Activated naive CD8-positive, alpha-beta T cell (primary cell): ENCODE results near the gene GNAQ.
"Not testable (repeated sequence)": the region's sequence is repeated elsewhere in the genome, so short reads cannot be mapped to it uniquely, and the experiment has no call there.

Source experiments
- H3K27ac Mint-ChIP-seq: one replicate; pipeline ENCODE4 v1.8.0; 2021; ENCODE audit warnings: mixed read lengths
- H3K27me3 Mint-ChIP-seq: one replicate; pipeline ENCODE4 v1.8.0; 2021; ENCODE audit warnings: mixed read lengths
- H3K36me3 Mint-ChIP-seq: one replicate; pipeline ENCODE4 v1.8.0; 2021; ENCODE audit warnings: mixed read lengths
- H3K4me1 Mint-ChIP-seq: one replicate; pipeline ENCODE4 v1.8.0; 2021; ENCODE audit warnings: low read depth, mixed read lengths
- H3K4me3 Mint-ChIP-seq: one replicate; pipeline ENCODE4 v1.8.0; 2021; ENCODE audit warnings: mild to moderate bottlenecking, mixed read lengths
- H3K9me3 Mint-ChIP-seq: one replicate; pipeline ENCODE4 v1.8.0; 2021; ENCODE audit warnings: low read depth, mixed read lengths

Gene GNAQ

GRCh38 chr9:77871483-77871882 is 160.1 kb downstream of the GNAQ start:
- Mint-ChIP-seq H3K4me1 (peaks cover 7% of the 10 kb centered on the region), H3K27me3 (no peaks in the 10 kb centered on the region), H3K27ac (no peak overlapping the region), H3K9me3 (no peaks in the 10 kb centered on the region), H3K36me3 (peaks cover 16% of the 10 kb centered on the region), H3K4me3 (no peak overlapping the region)

GRCh38 chr9:77866878-77867277 is 164.7 kb downstream of the GNAQ start:
- H3K36me3 Mint-ChIP-seq, result peaks cover 36% of the 10 kb centered on the region
- H3K4me1 Mint-ChIP-seq, result peaks cover 6% of the 10 kb centered on the region
- no peak overlapping the region for H3K4me3 Mint-ChIP-seq
- H3K9me3 Mint-ChIP-seq, result peaks cover 10% of the 10 kb centered on the region
- no peaks in the 10 kb centered on the region for H3K27me3 Mint-ChIP-seq
- H3K27ac Mint-ChIP-seq, result no peak overlapping the region

GRCh38 chr9:77865385-77866047 is 166.1 kb downstream of the GNAQ start:
- Mint-ChIP-seq H3K27me3 (no peaks in the 10 kb centered on the region), H3K27ac (no peak overlapping the region), H3K4me3 (no peak overlapping the region), H3K36me3 (peaks cover 41% of the 10 kb centered on the region), H3K4me1 (peaks cover 8% of the 10 kb centered on the region), H3K9me3 (peaks cover 10% of the 10 kb centered on the region)

GRCh38 chr9:77864211-77864889 is 167.3 kb downstream of the GNAQ start:
- no peaks in the 10 kb centered on the region for H3K27me3 Mint-ChIP-seq
- H3K4me3 Mint-ChIP-seq, result no peak overlapping the region
- H3K4me1 Mint-ChIP-seq, result peaks cover 6% of the 10 kb centered on the region
- no peak overlapping the region for H3K27ac Mint-ChIP-seq
- H3K36me3 Mint-ChIP-seq, result peaks cover 39% of the 10 kb centered on the region
- H3K9me3 Mint-ChIP-seq, result peaks cover 10% of the 10 kb centered on the region

GRCh38 chr9:77863638-77864037 is 168.0 kb downstream of the GNAQ start:
- not testable (repeated sequence) for H3K27ac Mint-ChIP-seq, H3K27me3 Mint-ChIP-seq

GRCh38 chr9:77860953-77861352 is 170.7 kb downstream of the GNAQ start:
- Mint-ChIP-seq H3K36me3 (peaks cover 53% of the 10 kb centered on the region), H3K9me3 (peaks cover 10% of the 10 kb centered on the region), H3K4me1 (peaks cover 22% of the 10 kb centered on the region)
- not testable (repeated sequence) for H3K4me3 Mint-ChIP-seq, H3K27me3 Mint-ChIP-seq, H3K27ac Mint-ChIP-seq

More at GRCh38 chr9:77863638-77864037, 168.0 kb downstream of the GNAQ start:
- H3K4me3 Mint-ChIP-seq, H3K4me1 Mint-ChIP-seq: not testable (repeated sequence)
- Mint-ChIP-seq H3K9me3 (peaks cover 10% of the 10 kb centered on the region), H3K36me3 (peaks cover 44% of the 10 kb centered on the region)

- Mint-ChIP-seq H3K4me3 (no peak overlapping the region), H3K36me3 (peaks cover 29% of the 10 kb centered on the region), H3K27me3 (no peaks in the 10 kb centered on the region), H3K4me1 (peaks cover 40% of the 10 kb centered on the region), H3K9me3 (no peaks in the 10 kb centered on the region), H3K27ac (no peak overlapping the region)
Observed at GRCh38 chr9:77857513-77858259, 173.9 kb downstream of the GNAQ start.

GRCh38 chr9:77856615-77857014 is 175.0 kb downstream of the GNAQ start:
- Mint-ChIP-seq H3K9me3 (no peaks in the 10 kb centered on the region), H3K4me3 (no peak overlapping the region), H3K27me3 (no peaks in the 10 kb centered on the region), H3K27ac (no peak overlapping the region), H3K4me1 (peaks cover 45% of the 10 kb centered on the region), H3K36me3 (peaks cover 24% of the 10 kb centered on the region)

GRCh38 chr9:77854916-77855311 is 176.7 kb downstream of the GNAQ start:
- no peaks in the 10 kb centered on the region for H3K27me3 Mint-ChIP-seq
- peaks cover 42% of the 10 kb centered on the region for H3K4me1 Mint-ChIP-seq

GRCh38 chr9:77854258-77854915 is 177.2 kb downstream of the GNAQ start:
- Mint-ChIP-seq H3K4me3 (no peak overlapping the region), H3K27ac (no peak overlapping the region), H3K9me3 (no peaks in the 10 kb centered on the region), H3K27me3 (no peaks in the 10 kb centered on the region), H3K36me3 (peaks cover 14% of the 10 kb centered on the region), H3K4me1 (peaks cover 42% of the 10 kb centered on the region)

More at GRCh38 chr9:77854916-77855311, 176.7 kb downstream of the GNAQ start:
- Mint-ChIP-seq H3K4me3 (no peak overlapping the region), H3K9me3 (no peaks in the 10 kb centered on the region), H3K27ac (no peak overlapping the region), H3K36me3 (peaks cover 14% of the 10 kb centered on the region)

GRCh38 chr9:77853716-77854115 is 177.9 kb downstream of the GNAQ start:
- no peak overlapping the region for H3K4me3 Mint-ChIP-seq
- peaks cover 41% of the 10 kb centered on the region for H3K4me1 Mint-ChIP-seq
- no peaks in the 10 kb centered on the region for H3K9me3 Mint-ChIP-seq
- H3K27ac Mint-ChIP-seq, result no peak overlapping the region
- no peaks in the 10 kb centered on the region for H3K27me3 Mint-ChIP-seq
- peaks cover 10% of the 10 kb centered on the region for H3K36me3 Mint-ChIP-seq

GRCh38 chr9:77851882-77852595 is 179.6 kb downstream of the GNAQ start:
- no peaks in the 10 kb centered on the region for H3K36me3 Mint-ChIP-seq

GRCh38 chr9:77848897-77849296 is 182.7 kb downstream of the GNAQ start:
- Mint-ChIP-seq H3K27ac (peak overlapping the region; percentile 46), H3K4me1 (peaks cover 34% of the 10 kb centered on the region), H3K27me3 (no peaks in the 10 kb centered on the region), H3K36me3 (peaks cover 2% of the 10 kb centered on the region), H3K9me3 (no peaks in the 10 kb centered on the region), H3K4me3 (no peak overlapping the region)

More at GRCh38 chr9:77851882-77852595, 179.6 kb downstream of the GNAQ start:
- no peak overlapping the region for H3K4me3 Mint-ChIP-seq
- no peak overlapping the region for H3K27ac Mint-ChIP-seq
- no peaks in the 10 kb centered on the region for H3K9me3 Mint-ChIP-seq
- no peaks in the 10 kb centered on the region for H3K27me3 Mint-ChIP-seq
- peaks cover 53% of the 10 kb centered on the region for H3K4me1 Mint-ChIP-seq

GRCh38 chr9:77848404-77848803 is 183.2 kb downstream of the GNAQ start:
- peaks cover 32% of the 10 kb centered on the region for H3K4me1 Mint-ChIP-seq
- peaks cover 2% of the 10 kb centered on the region for H3K36me3 Mint-ChIP-seq
- peak overlapping the region; percentile 46 for H3K27ac Mint-ChIP-seq
- no peak overlapping the region for H3K4me3 Mint-ChIP-seq
- no peaks in the 10 kb centered on the region for H3K9me3 Mint-ChIP-seq
- H3K27me3 Mint-ChIP-seq, result no peaks in the 10 kb centered on the region
